SKM-1 (cell line): ENCODE measurements around the gene GNAI1.
"Not testable (repeated sequence)": the region's sequence is repeated elsewhere in the genome, so short reads cannot be mapped to it uniquely, and the experiment has no call there.

Experiments
- DNase-seq: peaks from one replicate; lab custom pipeline; 2025; ENCODE audit not compliant: unreplicated experiment; lab: John Stamatoyannopoulos, UW

The GNAI1 gene

DNA sequence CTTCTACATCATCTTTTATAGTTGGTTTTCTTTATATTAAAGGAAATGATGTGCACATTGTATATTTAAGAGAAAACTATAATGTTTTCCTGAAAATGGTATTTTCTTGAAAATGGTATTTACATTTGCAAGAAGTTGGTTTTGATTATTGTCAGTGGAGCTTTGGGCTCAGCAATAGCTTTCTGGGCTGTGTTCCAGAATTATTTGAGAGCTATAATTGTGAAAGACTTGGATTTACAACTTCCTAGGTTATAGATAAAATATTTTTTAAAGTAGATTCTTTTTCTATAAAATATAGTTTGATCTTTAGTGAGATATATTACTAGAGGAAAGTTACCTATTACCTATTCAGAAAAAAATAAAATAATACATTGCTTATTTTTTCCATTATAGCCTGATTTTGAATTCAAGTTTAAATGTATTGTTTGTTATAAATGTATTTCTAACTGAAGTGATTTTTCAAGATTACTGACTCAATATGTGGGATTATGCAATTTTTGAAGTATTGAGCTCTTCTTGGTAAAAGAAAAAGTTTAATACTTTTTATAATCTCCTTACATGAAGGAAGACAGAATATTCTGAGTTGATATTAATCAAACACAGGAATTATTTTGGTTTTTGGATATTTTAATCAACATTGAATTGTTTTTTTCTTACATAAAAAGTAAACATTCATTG, 20.2 kb downstream of the GNAI1 start:
- no peak for DNase-seq

DNA sequence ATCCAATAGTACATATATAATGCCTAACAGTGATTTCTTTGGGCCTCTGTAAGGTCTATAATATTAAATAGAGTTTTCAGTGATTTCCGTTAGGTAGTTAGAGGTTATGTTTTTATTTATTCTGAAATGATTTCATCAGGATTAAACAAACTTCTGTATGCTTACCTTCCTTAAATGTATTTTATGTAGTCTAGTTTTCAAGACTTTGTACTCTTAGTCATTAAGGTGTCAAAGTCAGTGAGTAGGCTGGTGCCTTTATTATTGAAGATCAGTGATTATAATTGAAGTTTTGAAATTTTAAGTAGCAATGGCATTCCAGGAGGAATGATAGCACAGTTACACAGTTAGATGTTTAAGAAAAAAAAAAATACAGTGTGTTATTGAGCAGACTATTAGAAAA, 20.7 kb downstream of the GNAI1 start:
- DNase-seq = no peak

DNA sequence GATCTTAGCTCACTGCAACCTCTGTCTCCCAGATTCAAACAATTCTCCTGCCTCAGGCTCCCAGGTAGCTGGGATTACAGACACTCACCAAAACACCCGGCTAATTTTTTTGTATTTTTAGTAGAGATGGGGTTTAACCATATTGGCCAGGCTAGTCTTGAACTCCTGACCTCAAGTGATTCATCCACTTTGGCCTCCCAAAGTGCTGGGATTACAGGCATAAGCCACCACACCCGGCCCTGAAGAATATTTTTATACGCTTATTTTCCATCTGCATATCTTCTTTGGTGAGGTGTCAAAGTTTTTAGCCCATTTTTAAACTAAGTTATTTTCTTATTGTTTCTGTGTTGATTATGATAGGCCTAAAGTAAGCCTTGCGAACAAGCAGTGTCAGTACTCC, 23.1 kb downstream of the GNAI1 start:
- DNase-seq = not testable (repeated sequence)

DNA sequence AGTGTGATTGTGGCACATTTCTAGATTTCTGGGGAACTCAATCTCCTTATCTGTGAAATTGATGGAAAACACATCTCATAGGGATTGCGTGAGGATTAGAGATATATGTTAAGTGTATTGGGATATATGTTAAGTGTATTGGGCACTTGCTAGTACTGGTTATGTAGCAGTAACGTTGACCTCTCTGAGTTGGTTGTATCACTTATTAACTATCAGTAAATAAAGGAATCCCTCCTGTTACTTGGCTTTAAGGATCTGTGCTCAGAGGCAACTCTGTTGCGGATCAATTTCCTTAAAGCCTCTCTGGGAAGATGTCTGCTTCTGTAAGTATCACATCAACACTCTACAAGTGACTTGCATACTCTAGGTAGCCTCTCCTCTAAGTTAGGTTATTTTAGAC, 25.2 kb downstream of the GNAI1 start:
- no peak for DNase-seq

DNA sequence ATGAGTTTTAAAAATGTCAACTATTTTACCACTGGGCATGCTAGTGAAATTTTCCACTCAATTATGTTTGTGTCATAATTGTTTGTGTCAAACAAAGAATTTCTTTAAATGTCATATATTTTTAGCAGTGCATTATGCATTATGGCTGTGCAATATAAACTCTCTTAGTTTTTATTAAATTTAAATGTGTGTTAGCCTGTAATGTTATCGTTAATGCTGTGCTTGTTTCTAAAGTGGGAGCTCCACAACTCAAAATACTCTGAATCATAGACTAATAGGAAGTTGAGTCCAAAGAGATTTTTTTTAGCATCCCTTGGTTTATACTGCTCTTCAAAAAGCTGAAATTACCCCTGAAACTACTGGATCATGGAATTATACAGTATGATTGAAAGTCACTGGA, 26.8 kb downstream of the GNAI1 start:
- no peak for DNase-seq

DNA sequence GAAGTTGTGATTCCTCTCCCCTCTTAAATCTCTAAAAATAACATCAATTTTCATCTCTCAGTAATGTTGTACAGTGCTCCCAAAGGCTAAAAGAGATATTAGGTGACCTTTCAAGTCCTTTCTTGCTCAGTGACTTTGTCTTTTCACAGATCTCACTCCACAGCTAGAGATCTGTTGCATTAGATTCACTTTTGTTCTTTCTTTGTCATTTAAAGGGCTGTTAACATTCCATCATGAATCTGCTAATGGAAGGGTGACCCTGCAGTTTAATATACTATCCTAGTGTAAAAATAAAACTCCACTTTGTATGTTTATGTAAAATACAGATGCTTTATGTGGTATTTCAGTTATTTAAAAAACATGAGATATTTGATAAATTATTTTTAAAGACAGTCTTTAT, 30.5 kb downstream of the GNAI1 start:
- no peak for DNase-seq

DNA sequence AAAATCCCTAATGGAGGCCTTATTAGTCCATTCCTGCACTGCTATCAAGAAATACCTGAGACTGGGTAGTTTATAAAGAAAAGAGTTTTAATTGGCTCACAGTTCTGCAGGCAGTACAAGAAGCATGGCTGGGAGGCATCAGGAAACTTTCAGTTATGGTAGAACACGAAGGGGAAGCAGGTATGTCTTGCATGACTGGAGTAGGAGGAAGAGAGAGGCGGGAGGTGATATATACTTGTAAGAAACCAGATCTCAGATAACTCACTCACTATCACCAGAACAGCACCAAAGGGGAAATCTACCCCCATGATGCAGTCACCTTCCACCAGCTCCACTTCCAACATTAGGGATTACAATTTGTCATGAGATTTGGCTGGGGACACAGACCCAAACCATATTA, 35.8 kb downstream of the GNAI1 start:
- DNase-seq = no peak

DNA sequence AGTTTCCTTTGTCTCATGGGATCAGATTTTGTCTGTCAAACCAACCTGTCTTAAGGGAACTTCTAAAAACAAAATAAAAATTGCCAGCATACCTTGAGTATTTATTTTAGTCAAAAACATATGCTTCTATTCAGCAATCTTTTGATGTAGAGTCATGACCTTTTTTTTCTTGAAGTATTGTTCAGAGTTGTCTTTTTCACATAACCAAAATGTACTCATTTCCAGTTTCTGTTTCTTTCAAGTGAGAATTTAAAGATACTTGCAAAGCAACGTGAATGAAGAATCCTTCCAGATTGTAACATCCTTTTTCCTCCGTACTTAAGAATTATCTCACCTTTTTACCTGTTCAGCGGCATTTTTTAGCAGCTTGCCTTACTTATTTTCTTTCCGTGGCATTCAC, 37.8 kb downstream of the GNAI1 start:
- no peak for DNase-seq

DNA sequence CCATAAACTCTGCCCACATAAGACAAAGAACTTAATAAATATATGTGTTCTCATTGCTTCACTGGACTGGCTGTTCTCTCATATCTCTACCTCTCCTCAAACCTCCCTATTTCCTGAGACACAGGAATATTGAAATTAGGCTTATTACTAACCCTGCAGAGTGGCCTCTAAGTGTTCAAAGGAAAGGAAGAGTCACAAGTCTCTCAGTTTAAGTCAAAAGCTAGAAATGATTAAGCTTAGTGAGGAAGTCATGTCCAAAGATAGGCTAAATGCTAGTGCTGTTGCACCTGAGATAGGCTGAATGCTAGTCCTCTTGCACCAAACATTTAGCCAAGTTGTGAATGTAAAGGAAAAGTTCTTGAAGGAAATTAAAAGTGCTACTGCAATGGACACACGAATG, 41.1 kb downstream of the GNAI1 start:
- DNase-seq = no peak

DNA sequence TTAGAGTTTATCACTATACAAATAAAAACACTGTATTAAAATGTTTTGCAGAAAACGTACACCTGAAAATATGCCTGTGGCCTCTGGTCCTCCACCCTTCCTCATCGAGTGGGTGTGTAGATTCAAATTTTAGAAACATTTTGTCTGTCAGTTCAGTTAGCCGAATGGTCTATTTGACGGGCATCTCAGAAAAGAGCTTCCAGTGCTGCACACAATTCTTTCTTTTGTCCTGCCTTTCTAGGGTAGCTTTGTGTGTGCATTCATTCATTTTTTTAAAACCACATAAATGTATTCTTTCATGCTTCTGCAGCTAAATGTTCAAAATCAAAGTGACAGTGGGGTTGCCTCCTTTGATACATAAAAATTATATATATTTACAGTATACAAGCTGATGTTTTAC, 46.8 kb downstream of the GNAI1 start:
- DNase-seq = no peak

DNA sequence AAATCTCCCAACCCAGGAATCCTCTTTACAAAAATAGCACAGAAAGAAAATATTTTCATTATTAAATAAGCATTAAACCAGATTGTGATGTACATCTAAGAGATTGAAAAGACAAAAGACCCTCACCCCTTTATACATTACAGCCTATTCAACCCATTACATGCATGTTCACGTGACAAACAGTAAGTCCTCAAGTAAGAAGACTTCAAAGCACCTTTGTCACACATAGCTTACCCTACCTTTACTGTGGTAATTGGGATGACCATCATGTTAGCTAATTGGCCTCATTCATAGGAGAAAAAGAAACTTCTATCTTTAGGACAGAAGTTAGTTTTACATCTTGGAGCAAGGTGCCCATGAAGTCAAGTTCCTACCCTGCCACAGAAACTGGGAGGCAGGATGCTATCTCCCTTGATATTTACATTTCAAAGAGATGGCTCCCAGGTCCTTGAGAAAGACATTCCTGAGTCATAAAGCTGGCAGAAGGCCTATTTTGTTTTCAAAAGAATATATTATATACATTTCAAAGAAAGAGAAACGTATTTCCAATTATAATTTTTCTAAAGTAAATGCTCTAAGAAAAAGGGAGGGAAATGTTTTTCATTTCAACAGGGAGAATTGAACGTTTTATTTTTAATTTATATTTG, 48.1 kb downstream of the GNAI1 start:
- no peak for DNase-seq

DNA sequence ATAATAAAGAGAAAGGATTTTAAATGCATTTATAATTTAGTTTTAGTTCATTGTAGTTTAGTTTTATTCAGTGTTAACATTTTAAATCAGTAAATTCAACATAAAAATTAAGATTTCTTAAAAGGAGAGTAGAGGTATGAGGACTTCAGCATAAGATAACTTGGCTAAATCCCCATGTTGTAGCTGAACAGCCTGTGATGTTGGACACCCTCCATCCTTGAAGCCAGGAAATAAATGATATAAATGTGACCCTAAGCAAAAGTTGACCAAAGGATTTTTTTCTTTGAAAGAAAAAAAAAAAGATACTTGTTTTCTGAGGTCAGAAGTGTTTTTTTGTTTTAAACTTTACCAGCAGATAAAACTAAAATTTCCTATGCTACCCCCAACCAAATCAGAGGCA, 48.7 kb downstream of the GNAI1 start:
- no peak for DNase-seq

DNA sequence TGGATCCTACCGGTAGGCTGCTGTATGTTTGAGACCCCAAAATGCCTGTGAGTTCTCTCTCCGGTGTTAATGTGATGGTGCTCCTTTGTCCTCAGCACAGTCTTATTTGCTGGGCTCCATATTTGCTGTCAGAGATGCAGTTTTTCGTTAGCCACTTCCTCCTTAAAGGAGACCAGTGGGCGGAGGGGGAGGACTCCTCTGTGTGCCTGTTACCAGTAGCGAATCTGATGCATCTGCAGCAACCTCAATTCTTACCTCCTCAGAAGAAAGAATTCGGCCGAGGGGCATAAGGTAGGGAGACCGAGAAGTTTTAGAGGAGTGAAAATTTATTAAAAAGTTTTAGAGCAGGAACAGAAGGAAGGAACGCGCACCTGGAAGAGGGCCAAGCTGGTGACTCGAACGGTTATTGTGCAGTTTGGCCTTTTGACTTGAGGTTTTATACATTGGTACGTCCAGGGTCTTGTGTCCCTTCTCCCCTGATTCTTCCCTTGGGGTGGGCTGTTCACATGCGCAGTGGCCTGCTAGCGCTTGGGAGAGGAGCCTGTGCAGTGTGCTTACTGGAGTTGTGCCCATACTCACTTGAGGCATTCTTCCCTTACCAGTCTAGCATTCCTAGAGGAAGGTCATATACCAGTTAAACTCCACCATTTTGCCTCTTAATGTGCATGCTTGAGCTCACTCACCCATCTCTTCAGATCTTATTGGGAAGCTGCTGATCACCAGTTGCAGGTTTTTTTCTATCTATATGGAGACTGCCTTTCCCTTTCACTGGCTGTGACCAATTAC, 49.5 kb downstream of the GNAI1 start:
- no peak for DNase-seq

DNA sequence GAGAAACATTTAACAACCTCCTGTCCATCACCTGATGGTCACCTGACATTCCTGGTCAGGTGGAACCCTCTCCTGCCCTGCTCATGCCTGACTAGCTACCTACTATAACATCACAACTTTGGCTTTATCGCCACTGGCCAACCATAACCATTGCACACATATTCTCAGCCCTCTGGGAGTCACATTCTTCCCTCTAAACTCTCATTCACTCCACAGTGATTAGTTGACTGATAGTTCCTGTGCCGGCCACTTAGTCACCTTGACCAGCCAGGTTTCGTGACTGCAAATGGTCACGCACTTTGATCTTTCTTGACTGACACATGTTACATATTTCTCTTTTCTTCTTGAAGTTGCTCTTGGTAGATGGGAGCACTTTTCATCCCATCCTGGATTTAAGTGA, 50.1 kb downstream of the GNAI1 start:
- no peak for DNase-seq

DNA sequence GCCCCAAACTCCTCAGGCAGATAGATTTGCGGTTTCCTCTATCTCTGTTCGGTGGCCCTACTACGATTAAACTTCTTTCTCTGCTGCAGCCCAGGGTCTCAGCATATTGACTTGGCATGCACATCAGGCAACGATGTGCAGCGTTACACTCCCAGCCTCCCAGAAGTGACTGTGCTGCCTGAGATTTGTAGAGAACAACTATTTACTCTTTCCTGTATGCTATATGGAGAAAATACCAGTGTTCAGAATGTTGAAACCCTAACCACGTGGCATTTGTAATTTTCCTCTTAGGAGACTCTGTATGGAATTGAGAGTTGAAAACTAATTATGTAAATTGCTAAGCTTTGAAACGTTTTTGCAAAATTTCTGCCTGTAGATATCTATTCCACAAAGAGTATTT, 50.9 kb downstream of the GNAI1 start:
- DNase-seq = no peak

DNA sequence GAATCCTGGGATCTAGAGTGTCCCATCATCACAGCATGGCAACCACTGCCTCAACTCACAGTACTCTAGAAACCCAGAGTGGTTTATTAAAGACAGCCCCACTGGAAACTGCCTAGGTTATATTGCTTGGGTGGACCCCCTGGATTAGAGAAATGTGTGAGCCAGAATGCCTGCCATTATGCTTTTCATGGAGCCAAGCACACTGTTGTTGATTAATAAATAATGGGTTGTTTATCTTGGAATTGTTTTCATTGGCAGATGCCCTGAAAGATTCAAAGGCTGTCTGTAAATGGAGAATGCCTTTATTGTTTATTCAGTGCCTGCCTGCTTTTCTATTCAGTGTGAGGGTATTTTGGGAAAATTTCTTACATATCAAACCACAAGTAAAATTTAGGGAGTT, 52.1 kb downstream of the GNAI1 start:
- no peak for DNase-seq

DNA sequence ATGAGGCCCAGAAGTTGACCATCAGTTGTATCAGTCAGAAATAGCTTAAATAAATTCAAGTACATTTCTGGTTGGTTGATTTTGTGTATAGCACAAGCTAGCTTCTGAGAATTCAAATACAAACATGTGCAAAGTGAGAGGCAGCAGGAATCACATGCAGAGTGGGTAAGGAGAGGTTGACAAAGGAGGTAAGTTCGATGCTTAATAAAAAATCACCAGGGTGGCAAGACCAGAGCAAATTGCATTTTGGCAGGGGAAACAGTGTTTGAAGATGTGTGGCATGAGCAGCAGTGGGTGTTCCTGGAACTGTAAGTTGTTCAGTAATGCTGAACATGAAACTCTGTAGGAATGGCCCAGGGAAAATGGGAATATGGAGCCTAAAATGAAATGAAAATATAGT, 52.6 kb downstream of the GNAI1 start:
- no peak for DNase-seq

DNA sequence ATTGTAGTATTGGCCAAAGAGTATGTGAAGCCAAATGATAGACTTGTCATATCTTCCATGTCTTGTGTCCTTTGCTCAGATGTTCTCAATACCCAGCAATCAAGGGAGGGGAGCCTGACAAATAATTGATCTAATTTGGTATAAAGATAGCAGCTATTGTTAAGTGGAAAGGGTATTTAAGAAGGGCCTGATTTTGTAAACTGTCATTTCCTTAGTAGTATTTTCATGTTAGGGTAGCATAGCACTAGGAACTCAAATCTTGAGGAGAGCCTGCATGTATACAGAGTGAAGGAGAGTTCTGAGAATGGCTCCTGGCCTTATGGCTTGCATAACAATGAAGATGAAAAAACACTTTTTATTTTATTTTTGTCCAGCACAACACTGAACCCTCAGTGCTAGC, 53.1 kb downstream of the GNAI1 start:
- DNase-seq = no peak

DNA sequence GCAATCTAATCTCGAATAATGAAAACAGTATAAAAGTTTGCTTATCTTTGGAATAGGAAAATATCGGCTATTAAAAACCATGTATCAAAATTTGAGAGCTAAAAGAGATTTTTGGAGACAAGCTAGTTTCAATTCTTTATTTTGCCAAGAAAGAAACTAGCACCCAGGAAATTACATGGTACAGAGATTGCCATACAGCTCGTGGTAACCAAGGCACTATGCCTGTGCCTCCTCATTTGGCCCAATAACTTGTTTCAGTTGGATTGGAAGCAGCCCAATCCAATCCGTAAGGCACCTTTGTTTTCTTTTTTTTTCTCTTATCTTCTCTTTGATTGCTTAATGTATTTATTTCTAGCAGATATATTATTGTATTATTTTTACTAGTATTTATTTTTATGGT, 55.0 kb downstream of the GNAI1 start:
- no peak for DNase-seq

DNA sequence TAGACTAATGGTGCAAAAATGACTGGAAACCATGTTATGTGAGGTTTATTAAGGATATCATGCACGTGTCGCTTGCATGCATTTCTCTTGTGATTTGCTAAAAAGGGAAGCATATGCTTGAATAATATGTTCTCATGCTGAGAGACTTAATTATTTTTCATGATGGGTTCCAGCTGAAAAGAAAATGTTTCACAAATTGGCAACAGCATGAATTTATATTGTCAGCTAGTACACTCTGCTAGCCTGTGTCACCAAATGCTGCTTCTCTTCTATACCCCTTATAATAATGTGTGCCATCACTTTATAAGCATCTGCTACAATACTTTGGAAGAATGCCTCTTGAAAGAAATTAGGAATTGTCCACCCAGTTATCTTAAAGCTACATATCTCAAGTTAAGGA, 63.0 kb downstream of the GNAI1 start:
- no peak for DNase-seq

DNA sequence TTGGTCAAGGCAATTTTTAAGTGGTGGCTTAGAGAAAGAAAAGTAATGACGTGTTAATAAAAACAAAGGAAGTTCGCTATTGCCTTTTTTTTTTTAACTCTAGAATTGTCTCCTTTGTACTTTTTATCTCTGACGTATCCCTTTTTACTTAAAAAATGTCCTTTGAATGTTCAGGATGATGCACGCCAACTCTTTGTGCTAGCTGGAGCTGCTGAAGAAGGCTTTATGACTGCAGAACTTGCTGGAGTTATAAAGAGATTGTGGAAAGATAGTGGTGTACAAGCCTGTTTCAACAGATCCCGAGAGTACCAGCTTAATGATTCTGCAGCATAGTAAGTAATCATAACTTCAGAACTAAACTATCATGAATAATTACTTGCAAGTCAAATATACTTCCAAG, 64.4 kb downstream of the GNAI1 start:
- DNase-seq = no peak

DNA sequence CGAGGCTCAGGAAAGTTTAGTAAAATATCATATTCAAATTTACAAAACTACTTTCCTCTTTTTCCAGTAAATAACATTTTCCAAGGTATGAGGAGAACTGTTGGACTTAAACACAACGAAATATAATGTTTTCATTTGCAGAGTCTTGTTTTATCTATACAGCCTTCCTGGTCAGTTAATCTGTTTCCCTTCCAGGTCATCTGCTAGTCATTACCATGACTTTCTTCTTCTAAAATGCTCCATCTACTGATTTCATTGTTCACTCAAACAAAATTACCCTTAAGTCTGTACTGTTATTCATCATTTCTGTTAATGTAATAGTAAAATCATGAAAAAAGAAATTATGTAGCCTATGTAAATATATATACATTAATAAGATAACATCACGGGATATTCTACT, 69.8 kb downstream of the GNAI1 start:
- no peak for DNase-seq
